Thyroid gland (tissue), 4 donors: ENCODE results near the gene DLGAP3. TPM values are rescaled to one million over a fixed set of nuclear protein-coding genes. Genes with fewer than 3 reads are reported as not detected.

Experiments
- DNase-seq, 2 donors: peaks; one replicate each; pipeline ENCODE4 v3.0.0-alpha.2; 2019
- H3K27ac ChIP-seq, 3 donors: fragments of 200-600 bp; sonication (generic); 1 replicate in 2 of 3; 2 replicates in 1 of 3; pipeline ENCODE4 v1.5.1; 2016 to 2019; ENCODE audit warnings: mild to moderate bottlenecking in 1 of 3, moderate library complexity in 1 of 3
- H3K27me3 ChIP-seq: fragments of 200-600 bp; sonication (generic); one replicate; pipeline ENCODE4 v1.5.1; 2019
- H3K36me3 ChIP-seq, 2 donors: fragments of 200-600 bp; sonication (generic); one replicate each; pipeline ENCODE4 v1.5.1; 2016 to 2019
- H3K4me1 ChIP-seq, 2 donors: fragments of 200-600 bp; sonication (generic); one replicate each; pipeline ENCODE4 v1.5.1; 2017 to 2019
- H3K4me3 ChIP-seq, 3 donors: fragments of 200-600 bp; sonication (generic); replicated peaks in 1 of 3; 1 replicate in 2 of 3; 2 replicates in 1 of 3; pipeline ENCODE4 v1.5.1; 2016; ENCODE audit warnings: mild to moderate bottlenecking in 1 of 3
- H3K9me3 ChIP-seq: fragments of 200-600 bp; sonication (generic); one replicate; pipeline ENCODE4 v1.5.1; 2017
- POLR2A ChIP-seq, 2 donors: fragments of 450-650 bp; IDR thresholded peaks; one replicate each; pipeline ENCODE4 v1.6.1; 2017; ENCODE audit warnings: antibody characterized with exemption in 2 of 2, mild to moderate bottlenecking in 2 of 2, moderate library complexity in 1 of 2
- WGBS, 2 donors: methylation state at CpG; one replicate each; pipeline ENCODE4 v1.1.5; 2017; 5-methylcytosine and 5-hydroxymethylcytosine counted together
- intact Hi-C: fragments of 100-400 bp; cut with DNase I; formaldehyde crosslinking; loops from one replicate; pipeline ENCODE4 v1.15.1; 2023
- total RNA-seq, 4 donors: library from RNA; depleted of rRNA; stranded (reverse); fragments of >200 nt; gene quantifications; one replicate each; pipeline ENCODE4 v1.2.3, GENCODE V29; 2016
- TF ChIP-seq, protein P1 (sequence below), 6 experiments: fragments of 200-600 bp in 3 of 6; fragments of 450-650 bp in 3 of 6; sonication (generic) in 3 of 6; IDR thresholded peaks; one replicate each; pipeline ENCODE4 v1.5.1; 2016 to 2019; ENCODE audit warnings: antibody characterized with exemption in 6 of 6, mild to moderate bottlenecking in 2 of 6, inconsistent platforms in 1 of 6, moderate library complexity in 1 of 6

DLGAP3 gene
- total RNA-seq, 4 donors from 2014 or later: 0.22 to 0.67 TPM; not detected in 2

DNA sequence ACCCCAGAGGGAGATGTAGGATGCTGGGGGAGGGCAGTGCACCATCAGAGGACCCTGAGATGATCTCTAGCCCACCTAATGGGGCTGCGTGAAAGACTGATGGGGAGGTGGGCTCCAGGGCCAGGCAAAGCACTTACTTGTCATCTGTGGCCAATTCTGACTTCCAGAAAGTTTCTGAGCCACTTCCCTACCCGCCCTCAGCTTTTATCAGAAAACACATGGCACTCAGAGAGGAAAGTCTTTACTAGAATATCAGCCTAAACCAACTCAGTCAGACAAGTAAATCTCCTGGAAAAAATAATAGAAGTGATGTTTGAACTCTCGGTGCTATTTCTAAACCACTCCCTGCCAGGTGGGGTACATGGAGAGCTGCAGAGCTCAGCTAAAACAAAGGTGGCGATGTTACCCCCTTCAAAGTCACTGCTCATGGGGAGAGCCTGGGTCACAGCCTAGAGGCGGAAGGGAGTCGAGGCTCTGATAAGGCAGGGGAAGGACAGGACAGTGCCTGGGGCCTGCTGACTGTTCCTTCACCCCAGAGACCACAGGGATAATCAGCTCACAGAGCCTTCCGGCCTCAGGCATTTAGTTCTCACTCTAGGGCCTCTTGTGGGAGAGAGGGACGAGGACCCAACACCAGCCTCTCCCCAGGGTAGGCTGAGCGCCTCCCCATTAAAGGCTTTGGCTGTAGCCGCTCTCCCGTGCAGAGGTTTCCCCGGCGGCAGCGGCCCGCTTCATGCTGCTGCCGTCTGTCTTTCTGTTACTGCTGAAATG, 84.1 kb downstream of the DLGAP3 start:
- H3K4me1 ChIP-seq: peaks cover 0 to 33% of the 10 kb centered on the region in 2 donors
- peak overlapping the region in 1 of 3 donors; percentile 1 for H3K27ac ChIP-seq
- no peaks in the 10 kb centered on the region for H3K9me3 ChIP-seq
- WGBS, 2 donors: 79 to 84% methylated on average over 16 of the region's 16 CpGs
- no peak for DNase-seq
- peaks cover 0 to 3% of the 10 kb centered on the region in 2 donors for H3K36me3 ChIP-seq
- H3K27me3 ChIP-seq: no peaks in the 10 kb centered on the region
- TF ChIP-seq, protein P1, sequence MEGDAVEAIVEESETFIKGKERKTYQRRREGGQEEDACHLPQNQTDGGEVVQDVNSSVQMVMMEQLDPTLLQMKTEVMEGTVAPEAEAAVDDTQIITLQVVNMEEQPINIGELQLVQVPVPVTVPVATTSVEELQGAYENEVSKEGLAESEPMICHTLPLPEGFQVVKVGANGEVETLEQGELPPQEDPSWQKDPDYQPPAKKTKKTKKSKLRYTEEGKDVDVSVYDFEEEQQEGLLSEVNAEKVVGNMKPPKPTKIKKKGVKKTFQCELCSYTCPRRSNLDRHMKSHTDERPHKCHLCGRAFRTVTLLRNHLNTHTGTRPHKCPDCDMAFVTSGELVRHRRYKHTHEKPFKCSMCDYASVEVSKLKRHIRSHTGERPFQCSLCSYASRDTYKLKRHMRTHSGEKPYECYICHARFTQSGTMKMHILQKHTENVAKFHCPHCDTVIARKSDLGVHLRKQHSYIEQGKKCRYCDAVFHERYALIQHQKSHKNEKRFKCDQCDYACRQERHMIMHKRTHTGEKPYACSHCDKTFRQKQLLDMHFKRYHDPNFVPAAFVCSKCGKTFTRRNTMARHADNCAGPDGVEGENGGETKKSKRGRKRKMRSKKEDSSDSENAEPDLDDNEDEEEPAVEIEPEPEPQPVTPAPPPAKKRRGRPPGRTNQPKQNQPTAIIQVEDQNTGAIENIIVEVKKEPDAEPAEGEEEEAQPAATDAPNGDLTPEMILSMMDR (IDR thresholded peaks at IDR 0.05): no peak
- no peak for TF ChIP-seq POLR2A (IDR thresholded peaks at IDR 0.05)
- no peak overlapping the region for H3K4me3 ChIP-seq
- intact Hi-C loops: no loop called here

DNA sequence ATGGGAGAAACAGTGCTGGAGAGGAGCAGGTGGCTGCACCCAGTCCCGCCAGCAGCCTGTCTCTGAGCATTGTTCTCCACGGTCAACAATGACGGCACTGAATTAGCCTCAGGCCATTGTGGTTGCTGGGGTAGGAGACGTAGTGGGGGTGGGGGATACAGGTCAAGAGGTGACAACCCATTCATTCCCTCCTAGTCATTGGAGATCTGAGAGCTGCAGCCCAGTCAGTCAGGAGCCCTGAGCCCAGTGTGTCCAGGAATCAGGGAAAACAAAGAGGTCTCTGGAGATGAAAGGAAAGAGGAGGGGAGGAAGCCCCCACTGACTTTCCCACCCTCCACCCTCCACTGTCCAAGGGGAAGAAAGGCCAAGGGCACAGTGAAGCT, 85.2 kb downstream of the DLGAP3 start:
- 73 to 75% methylated on average over 4 of the region's 4 CpGs for WGBS, 2 donors
- peaks cover 0 to under 1% of the 10 kb centered on the region in 2 donors for H3K36me3 ChIP-seq
- peaks cover 0 to 31% of the 10 kb centered on the region in 2 donors for H3K4me1 ChIP-seq
- DNase-seq: no peak
- H3K27me3 ChIP-seq: no peaks in the 10 kb centered on the region
- H3K9me3 ChIP-seq: no peaks in the 10 kb centered on the region
- intact Hi-C loops: no loop called here
- H3K27ac ChIP-seq: peak overlapping the region in 1 of 3 donors; percentile 20
- H3K4me3 ChIP-seq: no peak overlapping the region
- no peak for TF ChIP-seq POLR2A (IDR thresholded peaks at IDR 0.05)
- TF ChIP-seq, protein P1 (IDR thresholded peaks at IDR 0.05): no peak

DNA sequence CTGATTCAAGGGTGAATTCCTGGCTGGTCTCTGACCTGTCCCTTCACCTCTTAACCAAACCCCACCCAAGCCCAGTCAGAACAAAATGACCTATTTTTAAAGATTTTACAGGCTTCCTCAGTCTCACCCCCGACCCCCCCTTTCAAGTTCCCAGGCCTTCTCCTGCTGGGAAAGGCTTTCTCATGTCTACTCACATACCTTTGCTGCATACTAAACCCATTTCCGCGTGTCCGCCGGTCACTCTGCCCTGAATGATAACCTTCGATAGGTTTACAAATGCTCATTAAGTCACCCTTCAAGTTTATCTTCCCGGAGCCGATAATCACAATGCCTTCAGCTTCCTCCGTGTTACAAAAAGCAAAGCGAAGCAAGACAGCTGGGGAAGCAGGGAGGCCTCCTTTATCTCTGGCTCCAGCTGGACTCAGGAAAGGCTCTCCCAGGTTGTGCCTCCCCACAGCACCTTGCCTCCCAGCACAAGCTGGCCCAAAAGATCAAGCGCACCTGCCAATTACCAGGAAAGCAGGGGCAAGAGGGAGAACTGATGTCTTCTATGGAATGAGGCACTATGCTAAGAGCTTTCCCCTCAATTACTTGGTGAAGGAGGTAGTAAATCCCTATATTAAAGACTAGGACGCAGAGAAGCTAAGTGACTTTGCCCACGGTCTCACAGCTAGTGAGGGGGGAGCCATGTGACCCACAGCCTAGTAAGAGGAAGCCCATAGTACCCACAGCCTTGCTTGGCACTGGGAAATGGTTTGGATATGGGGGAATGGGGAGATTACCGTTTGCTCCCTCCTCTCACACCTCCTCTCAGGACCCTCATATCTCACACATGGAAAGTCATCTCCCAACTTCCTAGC, 85.8 kb downstream of the DLGAP3 start:
- H3K36me3 ChIP-seq: no peaks in the 10 kb centered on the region
- intact Hi-C loops: no loop called here
- peak overlapping the region in 2 of 3 donors; percentile 20 to 38 for H3K27ac ChIP-seq
- WGBS, 2 donors: 67 to 70% methylated on average over 14 of the region's 14 CpGs
- peaks cover 0 to 33% of the 10 kb centered on the region in 2 donors for H3K4me1 ChIP-seq
- no peak for TF ChIP-seq POLR2A (IDR thresholded peaks at IDR 0.05)
- TF ChIP-seq, protein P1 (IDR thresholded peaks at IDR 0.05): no peak
- H3K9me3 ChIP-seq: no peaks in the 10 kb centered on the region
- no peak for DNase-seq
- no peaks in the 10 kb centered on the region for H3K27me3 ChIP-seq
- H3K4me3 ChIP-seq: no peak overlapping the region

DNA sequence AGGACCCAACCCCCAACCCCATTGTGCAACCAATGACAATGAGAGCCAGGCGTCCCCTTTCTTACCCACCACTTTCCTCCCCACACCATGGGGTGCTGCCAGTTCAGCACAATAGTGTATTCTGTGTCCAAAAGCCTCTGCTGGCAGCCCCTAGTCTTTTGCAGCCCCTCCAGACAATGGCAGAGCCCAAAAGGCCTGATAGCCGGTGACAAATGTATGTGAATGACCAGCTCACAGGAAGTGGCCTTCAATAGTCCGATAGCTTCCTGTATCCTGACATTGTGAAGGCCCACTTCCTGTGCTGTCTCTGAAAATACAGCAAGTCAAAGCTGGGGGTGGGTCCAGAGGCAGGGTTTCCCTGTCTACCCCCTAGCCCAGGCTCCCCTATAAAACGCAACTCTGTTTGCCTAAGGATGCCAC, 86.5 kb downstream of the DLGAP3 start:
- no peak overlapping the region for H3K4me3 ChIP-seq
- H3K4me1 ChIP-seq: peaks cover 0 to 40% of the 10 kb centered on the region in 2 donors
- H3K9me3 ChIP-seq: no peaks in the 10 kb centered on the region
- TF ChIP-seq, protein P1 (IDR thresholded peaks at IDR 0.05): no peak
- no peak for TF ChIP-seq POLR2A (IDR thresholded peaks at IDR 0.05)
- 76% methylated on average over 3 to 4 of the region's 4 CpGs for WGBS, 2 donors
- intact Hi-C loops: no loop called here
- H3K27ac ChIP-seq: peak overlapping the region; percentile 20 to 38 (median 20)
- H3K27me3 ChIP-seq: no peaks in the 10 kb centered on the region
- H3K36me3 ChIP-seq: no peaks in the 10 kb centered on the region
- no peak for DNase-seq
